DND-41 (cell line): ENCODE measurements around the gene TLCD4.

Experiments used
- CTCF ChIP-seq: IDR thresholded peaks from 2 replicates; pipeline ENCODE4 v1.5.1; 2012; ENCODE audit warnings: borderline replicate concordance, low read length, moderate library complexity, mild to moderate bottlenecking; ENCODE audit not compliant: poor library complexity, severe bottlenecking; ENCODE audit errors: extremely low read depth
- EZH2 ChIP-seq: IDR thresholded peaks from 3 replicates; pipeline ENCODE4 v1.6.1; 2012; ENCODE audit warnings: borderline replicate concordance, low read depth, mild to moderate bottlenecking, moderate library complexity, low read length, inconsistent platforms; ENCODE audit not compliant: severe bottlenecking

GRCh38 chr1:95093296-95093695 lies 23.9 kb upstream of the TLCD4 start:
- TF ChIP-seq CTCF, result no peak
- TF ChIP-seq EZH2, result no peak
